Stimulated activated memory B cell treated with anti-CD40 and anti-IgM and Interleukin-4, amounts not matched to agents 10 μg/mL and 1 μg/mL and 100 μg/mL, for 72 hours (primary cell): ENCODE results near the gene KHDC1L.

ENCODE experiments used
- ATAC-seq: fragments of 150-1000 bp; cut with Tn5 transposase; 2 replicates; pipeline ENCODE4 v1.10.0; 2021
- H3K27ac Mint-ChIP-seq: one replicate; pipeline ENCODE4 v1.8.0; 2022; ENCODE audit warnings: mild to moderate bottlenecking, mixed read lengths
- H3K27me3 Mint-ChIP-seq: one replicate; pipeline ENCODE4 v1.8.0; 2022; ENCODE audit warnings: mixed read lengths
- H3K36me3 Mint-ChIP-seq: one replicate; pipeline ENCODE4 v1.8.0; 2022; ENCODE audit warnings: mixed read lengths
- H3K4me1 Mint-ChIP-seq: one replicate; pipeline ENCODE4 v1.8.0; 2022; ENCODE audit warnings: mixed read lengths
- H3K4me3 Mint-ChIP-seq: one replicate; pipeline ENCODE4 v1.8.0; 2022; ENCODE audit warnings: mild to moderate bottlenecking, moderate library complexity, mixed read lengths
- H3K9me3 Mint-ChIP-seq: one replicate; pipeline ENCODE4 v1.8.0; 2022; ENCODE audit warnings: mixed read lengths

The KHDC1L gene

DNA sequence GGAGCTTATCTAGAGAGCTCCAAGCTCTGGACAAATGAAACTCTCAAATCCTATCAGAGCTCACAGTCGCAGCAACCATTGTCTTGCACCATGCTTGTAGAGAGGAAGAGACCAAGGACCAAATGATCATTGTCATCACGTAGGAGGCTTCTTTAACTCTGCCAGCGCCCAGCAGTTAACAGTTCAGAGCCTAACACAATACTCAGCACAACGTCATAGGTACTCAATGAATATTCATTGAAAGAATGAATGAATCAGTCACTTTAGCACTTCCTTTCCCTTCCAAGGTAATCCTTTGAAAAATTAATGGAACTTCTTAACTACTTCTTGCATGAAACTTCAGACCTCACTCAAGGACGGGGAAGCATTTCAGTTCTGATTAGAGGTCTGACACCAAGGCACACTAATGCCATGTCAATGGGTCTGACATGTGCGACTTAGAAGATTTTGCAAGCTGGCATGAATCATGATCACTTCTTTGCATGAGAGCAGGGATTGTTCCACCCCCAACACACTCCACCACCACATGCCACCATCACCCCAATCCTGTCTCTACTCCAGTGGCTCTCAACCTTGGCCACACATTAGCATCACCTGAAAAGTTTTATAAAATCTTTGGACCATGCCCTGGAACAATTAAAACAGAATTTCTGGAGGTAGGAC, 45.1 kb downstream of the KHDC1L start:
- no peaks in the 10 kb centered on the region for H3K9me3 Mint-ChIP-seq
- no peaks in the 10 kb centered on the region for H3K27me3 Mint-ChIP-seq
- peak overlapping the region; percentile 51 for H3K27ac Mint-ChIP-seq
- no peak for ATAC-seq
- peaks cover 11% of the 10 kb centered on the region for H3K4me1 Mint-ChIP-seq
- H3K4me3 Mint-ChIP-seq = no peak overlapping the region
- H3K36me3 Mint-ChIP-seq = no peaks in the 10 kb centered on the region

DNA sequence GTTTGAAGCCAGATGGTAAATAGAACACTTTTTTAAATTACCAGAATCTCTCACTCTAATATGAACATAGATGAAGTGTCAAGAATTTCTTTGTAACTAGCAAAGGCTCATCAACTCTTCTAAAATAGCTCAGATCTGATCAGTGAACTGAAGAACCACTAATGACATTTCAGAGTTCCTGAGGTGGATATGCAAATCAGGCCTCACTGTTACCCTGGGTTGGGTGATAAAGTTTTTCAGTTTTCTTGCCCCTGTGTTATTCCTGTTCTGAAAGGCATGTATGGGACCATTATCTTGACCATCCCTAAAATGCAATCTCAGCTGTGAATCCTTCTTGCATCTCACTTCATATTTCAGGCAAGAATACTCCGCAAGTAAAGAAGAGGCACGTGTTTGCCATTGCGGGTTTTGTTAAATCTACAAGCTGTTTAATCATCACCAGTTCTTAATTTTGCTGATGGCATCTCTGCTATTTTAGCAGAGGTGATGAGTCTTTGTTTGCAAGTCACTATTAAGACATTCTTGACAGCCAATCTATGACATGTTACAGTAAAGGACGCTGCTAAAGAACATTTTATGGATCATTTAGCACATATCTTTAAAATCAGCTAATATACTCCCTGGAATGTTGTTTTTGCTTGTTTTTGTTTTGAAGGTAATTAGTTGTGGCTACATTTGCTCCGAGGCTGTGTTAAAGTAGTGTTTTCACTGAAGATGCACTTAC, 47.9 kb downstream of the KHDC1L start:
- no peak overlapping the region for H3K27ac Mint-ChIP-seq
- H3K4me1 Mint-ChIP-seq = peaks cover 11% of the 10 kb centered on the region
- no peaks in the 10 kb centered on the region for H3K27me3 Mint-ChIP-seq
- peak; percentile 81 for ATAC-seq
- H3K36me3 Mint-ChIP-seq = no peaks in the 10 kb centered on the region
- H3K4me3 Mint-ChIP-seq = no peak overlapping the region
- H3K9me3 Mint-ChIP-seq = no peaks in the 10 kb centered on the region

- Mint-ChIP-seq H3K27me3 (no peaks in the 10 kb centered on the region), H3K4me1 (peaks cover 10% of the 10 kb centered on the region), H3K36me3 (no peaks in the 10 kb centered on the region), H3K9me3 (no peaks in the 10 kb centered on the region), H3K4me3 (no peak overlapping the region), H3K27ac (no peak overlapping the region)
- ATAC-seq = no peak
Observed at GRCh38 chr6:73176057-73176456, 49.2 kb downstream of the KHDC1L start.

- no peaks in the 10 kb centered on the region for H3K9me3 Mint-ChIP-seq
- no peaks in the 10 kb centered on the region for H3K27me3 Mint-ChIP-seq
- H3K27ac Mint-ChIP-seq = no peak overlapping the region
- no peaks in the 10 kb centered on the region for H3K36me3 Mint-ChIP-seq
- no peaks in the 10 kb centered on the region for H3K4me1 Mint-ChIP-seq
- no peak overlapping the region for H3K4me3 Mint-ChIP-seq
- no peak for ATAC-seq
Observed at GRCh38 chr6:73174646-73175045, 50.6 kb downstream of the KHDC1L start.
